NK-92 (cell line): ENCODE results near the gene MACROD2.

Experiments used
- DNase-seq: peaks from one replicate; lab custom pipeline; 2025; ENCODE audit not compliant: unreplicated experiment; lab: John Stamatoyannopoulos, UW

MACROD2 gene

DNA sequence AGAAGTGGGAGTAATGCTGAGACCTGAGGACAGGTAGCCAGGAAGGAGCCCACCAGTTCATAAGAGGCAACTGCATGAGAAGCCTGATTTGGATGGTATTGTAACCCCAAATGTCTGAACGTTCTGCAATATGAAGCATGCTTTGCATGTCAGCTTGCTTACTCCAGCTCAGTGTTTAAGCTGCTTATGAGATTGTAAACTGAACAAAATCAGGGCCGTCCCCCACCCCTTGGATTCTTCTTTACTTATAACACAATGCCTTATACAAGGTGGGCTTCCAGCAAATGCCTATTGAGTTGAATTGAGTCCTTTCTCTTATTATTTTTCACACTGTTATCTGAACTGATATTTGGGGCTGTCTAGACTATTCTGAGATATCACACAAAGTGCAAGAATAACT lies 1816.6 kb downstream of the MACROD2 start:
- no peak for DNase-seq

DNA sequence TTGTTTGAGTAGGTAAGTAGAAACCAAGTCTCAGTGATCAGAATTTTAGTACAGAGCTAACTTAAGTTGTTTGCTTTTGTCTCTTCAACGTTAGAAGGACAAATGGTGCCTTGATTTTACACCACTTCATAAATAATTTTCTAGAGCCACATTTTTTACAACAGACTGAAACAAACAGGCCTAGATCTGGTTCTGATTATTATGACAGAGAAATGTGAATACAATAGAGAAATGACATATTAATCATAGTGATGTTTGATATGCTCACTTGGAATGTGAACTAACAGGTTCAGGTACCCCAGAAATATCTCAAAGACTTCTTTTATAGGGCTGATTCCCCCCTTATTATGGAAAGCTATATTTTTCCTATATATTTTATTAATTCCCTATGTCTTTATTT lies 1817.4 kb downstream of the MACROD2 start:
- DNase-seq = no peak

DNA sequence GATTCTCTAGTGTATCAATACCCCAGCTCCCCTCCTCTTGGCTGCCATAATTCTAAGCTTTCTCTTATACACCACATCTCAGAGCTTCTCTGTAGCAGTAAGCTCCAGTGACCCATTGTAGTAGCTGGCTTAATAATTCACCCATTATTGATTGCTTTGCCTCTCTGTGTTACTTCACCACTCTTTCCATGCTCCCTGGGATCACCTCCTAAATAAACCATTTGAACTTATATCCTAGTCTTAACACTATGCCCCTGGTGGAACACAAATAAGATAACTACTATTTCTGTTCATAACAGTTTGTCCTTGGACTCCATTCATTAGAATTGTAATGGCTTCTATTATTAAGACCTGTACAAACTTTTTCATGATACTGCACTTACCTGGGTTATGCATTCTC lies 1819.0 kb downstream of the MACROD2 start:
- DNase-seq = no peak

DNA sequence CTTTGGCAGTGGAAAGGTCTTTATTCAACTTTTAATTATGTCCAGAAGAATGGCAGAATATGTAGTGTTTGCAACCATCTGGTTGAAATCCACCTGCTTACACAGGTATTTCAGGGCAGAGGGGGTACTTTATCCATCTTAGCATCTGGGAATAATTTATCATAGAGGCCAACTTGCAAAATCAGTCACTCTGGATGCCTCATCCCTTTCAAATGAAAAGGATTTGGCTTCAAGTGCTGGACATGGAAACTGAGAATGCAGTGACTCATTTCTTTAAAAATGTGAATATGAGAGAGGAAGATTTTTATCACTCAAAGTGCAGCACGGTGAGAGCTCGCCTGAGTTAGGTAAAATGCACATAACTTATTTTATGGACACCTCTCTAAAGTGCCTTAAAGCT lies 1819.6 kb downstream of the MACROD2 start:
- DNase-seq = no peak

DNA sequence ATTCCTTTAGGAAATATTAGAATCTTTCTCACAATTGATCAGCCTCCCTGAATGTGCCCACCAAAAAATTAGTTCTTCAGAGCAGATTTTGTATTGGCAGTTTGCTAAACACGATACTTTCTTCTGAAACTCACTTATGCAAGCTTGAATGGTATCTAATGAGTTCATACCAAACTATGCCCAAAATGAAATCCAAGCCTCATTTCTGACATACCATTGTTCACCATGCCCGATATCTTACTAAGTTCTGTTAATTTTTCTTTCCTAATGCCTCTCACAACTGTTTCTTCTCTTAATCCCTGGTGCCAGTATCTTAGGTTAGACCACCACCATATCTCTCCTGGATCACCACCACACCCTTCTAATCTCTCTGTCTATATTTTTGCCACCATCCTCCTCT lies 1822.0 kb downstream of the MACROD2 start:
- DNase-seq = no peak

DNA sequence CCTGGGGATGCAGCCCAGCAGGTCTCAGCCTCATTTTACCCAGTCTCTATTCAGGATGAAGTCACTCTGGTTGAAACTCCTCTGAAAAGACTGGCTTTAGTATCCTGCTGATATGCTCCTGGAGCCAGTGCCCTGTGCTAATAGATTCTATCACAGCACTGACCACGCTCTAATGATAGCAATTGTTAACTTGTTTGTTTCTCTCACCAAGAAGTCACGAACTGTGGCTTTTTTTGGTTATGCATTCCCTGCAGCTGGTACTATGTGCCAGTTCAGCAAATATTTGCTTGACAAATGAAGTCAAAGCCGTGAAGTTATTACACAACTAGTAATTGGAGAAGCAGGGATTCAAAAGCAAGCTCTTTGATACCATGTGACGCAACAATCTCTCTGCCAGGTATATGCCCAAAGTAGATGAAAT lies 1823.3 kb downstream of the MACROD2 start:
- DNase-seq = no peak

DNA sequence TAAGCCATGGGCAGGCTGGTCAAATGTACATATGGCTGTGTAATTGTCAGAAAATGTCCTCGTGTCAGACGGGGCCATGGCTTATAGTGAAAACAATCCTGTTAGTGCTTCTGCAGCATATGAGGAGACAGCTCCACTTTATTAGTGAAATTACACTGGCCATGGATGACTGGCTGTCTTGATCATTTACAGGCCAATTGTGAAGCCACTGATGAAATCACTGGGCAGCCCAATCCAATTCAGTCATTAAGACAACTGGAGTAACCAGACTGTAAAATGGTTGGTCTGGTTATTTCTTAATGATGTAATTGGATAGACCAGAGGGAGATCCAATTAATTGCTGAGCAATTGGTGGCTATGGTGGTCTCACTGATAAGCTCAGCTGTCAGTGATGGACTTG lies 1828.4 kb downstream of the MACROD2 start:
- DNase-seq = no peak

DNA sequence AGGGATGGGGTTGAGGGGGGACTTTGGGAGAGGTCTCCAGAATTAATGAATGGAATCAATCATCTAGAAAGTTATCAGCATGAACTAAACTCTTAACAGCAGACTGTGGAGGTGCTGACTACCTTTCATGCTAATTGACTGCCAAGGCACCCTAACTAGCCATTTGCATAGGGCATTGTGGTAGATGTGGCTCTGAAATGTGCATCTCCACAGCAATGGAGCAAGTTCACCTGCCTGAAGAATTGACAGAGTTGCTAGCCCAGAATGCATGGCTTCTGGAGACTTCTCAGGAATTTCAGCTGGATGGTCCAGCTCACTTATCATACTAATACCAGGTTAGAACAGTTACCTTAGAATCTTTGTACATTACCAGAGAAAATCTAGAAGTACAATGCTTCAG lies 1832.3 kb downstream of the MACROD2 start:
- DNase-seq = no peak

DNA sequence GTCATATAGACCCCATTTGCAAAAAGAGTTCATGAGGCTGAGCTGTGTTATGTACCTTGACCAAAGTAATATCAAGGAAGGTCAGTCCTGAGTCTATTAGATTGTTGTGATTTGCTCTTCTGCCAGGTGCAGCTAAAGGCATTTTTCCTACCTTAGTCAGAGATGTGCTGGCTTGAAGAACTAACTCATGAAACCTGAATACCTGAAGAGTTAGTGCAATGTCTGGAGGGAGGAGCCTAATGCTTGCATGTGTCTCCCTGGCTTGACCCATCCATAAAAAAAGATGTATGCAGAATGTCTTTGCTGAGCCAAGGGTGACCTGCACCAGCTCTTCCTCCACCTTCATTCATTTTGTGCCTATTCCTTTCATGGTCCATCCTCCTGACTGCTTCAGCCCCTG lies 1835.9 kb downstream of the MACROD2 start:
- no peak for DNase-seq

DNA sequence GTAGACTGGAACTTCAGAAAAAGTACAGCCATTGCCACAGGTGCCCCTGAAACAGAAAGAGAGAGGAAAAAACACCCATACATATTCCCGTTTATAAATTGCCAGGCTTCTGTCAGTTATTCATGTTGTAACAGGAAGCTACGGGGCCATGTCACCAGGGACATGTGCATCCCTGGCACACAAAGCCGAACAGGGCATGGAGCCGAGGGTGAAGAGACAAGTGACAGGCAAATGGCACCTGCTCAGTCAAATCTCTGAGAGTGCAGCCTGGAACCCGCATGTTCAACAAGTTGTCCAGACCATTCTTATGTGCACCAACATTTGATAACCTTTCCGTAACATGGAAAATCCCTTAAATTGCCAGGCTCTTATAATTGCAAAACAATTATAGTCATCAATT lies 1837.2 kb downstream of the MACROD2 start:
- no peak for DNase-seq

DNA sequence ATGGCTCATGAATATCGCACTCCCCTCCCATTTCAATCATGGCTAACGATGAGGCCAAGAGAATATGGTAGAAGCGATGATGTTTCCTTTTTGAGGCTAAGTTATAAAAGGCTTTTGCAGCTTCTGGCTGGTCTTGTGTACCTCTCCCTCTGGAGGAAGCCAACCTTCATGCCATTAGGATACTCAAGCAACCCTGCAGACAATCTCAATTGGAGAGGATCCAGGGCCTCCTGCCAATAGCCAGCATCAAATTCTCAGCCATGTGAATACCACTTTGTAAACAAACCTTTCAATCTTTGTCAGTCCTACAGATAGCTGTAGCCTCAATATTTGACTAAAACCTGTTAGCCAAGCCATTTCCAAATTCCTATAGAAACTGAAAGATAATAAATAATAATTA lies 1839.5 kb downstream of the MACROD2 start:
- no peak for DNase-seq

DNA sequence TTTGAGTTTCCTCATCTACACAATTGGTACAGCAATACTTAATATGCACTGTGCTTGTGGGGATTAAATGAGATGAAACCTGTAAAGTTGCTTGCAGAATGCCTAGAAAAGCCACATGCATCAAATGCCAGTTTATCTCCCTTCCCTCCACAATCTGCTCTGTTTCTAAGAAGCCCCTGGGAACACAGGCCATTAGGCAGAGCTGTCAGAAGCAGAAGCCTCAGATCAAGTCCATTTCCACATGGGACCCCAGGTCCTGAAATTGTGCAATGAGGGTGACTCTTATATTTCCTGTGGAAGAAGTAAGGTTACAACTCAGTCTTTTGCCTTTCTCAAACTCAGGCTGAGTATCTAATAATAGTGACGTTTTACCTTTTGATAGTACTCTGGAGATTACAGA lies 1840.5 kb downstream of the MACROD2 start:
- DNase-seq = no peak

DNA sequence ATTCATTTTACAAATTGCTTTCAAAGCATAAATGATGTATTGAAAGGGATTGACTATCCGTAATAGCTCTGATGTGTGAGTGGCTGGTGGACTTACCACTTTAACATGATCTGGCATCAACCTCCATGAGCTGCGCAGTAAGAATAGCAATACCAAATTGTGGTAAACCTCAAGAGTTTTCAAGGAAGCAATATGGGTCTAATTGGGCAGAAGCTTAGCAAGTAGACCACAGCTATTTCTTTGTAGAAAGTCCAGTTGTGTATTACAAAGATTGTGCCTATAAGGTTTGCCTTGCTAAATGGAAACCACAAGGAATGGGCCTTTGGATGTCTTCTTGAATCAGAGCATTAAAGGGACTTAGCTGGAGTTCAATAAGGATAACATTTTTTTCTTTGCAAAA lies 1841.3 kb downstream of the MACROD2 start:
- DNase-seq = no peak

DNA sequence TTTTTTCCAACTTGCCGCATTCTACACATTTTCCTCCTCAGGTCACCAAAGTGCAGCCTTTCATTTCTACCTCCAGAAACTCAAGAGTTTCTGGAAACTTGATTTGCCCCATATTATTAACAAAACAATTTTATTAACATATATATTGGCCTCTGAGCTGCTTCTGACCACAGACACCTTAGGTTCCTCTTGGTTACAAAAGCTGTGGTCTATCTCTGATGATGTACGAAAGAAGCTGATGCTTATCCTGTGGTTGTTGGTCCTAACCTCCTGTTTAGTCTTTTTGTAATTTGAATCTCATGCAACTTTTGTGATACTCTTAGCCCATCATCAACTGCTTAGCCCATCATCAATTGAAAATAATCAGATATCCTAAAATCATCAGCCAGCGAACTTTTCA lies 1842.2 kb downstream of the MACROD2 start:
- DNase-seq = no peak

DNA sequence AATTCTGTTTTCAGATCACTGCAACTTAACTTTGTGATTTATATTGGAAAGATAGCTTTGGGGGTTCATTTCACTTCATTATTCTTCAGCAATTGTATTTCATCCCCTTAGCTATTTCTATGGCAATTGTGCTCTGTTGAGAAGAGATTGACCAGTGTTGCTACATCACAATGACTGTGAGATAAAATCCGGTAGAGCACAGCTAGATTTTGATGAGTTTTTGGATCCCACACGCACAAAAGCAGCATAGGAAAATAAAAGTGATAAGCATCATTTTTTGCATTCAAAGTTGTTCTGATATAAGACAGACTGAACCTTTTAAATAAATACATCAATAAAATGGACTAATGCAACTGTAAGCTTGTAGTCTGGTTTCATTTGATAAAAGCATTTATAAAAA lies 1843.2 kb downstream of the MACROD2 start:
- DNase-seq = no peak

DNA sequence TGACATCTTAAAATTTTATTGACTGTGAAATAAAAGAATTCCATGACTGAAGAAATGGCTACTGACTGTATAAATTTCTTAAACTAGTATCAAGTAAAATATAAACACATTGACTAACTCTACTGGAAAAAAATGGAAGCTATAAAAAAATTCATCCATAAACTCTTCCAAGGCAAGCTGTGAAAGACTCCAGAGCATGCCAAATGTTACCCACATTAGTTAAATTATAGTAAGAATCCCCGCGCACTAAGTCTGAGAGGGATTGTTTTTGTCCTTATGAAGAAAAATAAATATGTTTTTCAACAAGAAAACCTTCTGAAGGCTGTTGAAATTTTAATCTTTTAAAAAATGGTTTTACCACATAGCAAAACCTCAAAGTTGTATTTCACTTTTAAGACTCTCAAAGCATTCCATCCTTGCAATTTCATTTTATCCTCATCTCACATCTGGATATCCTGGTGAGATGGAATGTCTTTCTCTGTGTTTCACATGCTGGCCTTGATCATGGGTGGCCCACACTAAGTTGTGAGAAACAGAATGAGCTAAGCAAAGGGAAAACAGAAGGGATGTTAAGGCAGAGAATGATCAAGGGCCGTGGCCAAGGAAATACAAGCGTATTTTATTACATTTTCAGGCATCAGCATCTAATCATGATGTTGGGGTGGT lies 1845.5 kb downstream of the MACROD2 start:
- DNase-seq = no peak

DNA sequence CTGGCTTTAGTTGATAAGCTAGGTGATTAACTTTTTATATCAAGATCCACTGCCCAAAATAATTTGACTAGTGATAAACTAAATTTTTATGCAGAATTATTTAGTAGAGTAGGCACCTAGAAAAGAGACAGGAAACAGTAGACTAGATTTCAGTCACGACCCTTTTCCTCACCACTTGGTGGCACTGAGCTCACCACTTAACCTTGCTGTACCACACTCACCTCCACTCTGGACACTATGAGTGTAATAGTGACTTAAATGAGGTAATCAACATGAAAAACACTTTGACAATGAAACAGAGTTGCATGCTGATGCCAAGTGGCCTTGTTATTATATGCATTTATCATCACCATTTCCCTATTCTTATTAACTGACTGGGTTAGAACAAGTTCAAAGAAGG lies 1847.6 kb downstream of the MACROD2 start:
- DNase-seq = no peak

DNA sequence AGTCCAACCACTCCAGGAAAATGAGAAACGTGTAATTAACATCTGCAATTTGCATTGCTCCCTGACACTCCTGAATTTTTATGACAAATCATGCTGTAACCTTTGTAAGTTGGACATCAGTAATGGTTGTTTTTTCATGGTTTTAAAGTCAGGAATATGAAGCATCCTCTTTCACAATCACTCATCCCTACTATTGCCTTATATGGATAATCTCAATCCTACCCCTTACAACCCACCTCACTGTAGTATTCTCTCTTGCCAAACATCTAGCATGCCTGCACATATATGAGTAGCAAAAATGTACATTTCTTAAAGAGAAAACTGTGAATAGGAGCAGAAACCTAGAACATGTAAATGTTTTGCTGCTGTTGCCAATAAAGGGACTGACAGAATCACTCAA lies 1848.5 kb downstream of the MACROD2 start:
- no peak for DNase-seq

DNA sequence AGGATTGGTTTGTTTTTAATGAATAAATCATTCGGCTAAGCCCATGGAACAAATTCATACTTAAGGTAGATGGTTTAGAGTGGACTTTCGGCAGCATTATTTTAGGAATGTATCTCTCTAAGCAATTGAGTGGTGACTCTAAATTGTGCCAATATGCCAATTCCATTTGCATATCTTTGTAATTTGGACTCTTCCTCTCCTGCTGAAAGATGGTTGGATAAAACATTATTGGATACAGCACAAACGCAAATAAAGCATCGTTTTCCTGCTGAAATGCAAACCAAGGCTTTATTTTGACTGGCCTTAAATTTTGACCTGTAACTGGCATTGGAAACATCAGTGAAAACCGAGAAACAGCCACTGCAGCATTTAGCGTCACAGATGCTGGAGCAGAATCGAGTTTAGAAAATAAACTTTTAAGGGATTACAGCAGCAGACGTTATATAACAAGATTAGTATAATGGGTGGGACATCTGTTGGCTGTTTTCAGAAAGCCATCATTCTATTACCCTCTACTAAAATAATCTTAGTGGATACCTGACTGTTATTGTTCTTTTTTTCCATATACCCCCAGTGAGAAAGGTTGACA lies 1852.0 kb downstream of the MACROD2 start:
- no peak for DNase-seq

DNA sequence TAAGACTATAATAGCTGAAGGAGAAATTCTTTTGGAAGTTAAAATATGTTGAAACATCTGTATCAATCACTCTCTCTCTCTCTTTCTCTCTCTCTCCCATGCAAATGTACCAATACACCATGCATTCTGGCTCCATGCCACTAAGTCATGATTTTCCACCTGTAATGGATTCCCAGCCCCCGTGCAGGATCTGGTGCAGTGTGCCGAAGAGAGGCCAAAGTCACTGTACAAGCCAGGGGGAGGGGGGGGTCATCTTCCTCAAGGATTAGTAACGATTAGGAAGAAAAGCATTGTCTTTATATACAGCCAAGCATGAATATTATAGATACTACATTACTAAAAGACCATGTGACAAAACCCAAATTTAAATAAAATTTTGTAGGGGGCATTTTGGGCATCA lies 1852.8 kb downstream of the MACROD2 start:
- DNase-seq = no peak

DNA sequence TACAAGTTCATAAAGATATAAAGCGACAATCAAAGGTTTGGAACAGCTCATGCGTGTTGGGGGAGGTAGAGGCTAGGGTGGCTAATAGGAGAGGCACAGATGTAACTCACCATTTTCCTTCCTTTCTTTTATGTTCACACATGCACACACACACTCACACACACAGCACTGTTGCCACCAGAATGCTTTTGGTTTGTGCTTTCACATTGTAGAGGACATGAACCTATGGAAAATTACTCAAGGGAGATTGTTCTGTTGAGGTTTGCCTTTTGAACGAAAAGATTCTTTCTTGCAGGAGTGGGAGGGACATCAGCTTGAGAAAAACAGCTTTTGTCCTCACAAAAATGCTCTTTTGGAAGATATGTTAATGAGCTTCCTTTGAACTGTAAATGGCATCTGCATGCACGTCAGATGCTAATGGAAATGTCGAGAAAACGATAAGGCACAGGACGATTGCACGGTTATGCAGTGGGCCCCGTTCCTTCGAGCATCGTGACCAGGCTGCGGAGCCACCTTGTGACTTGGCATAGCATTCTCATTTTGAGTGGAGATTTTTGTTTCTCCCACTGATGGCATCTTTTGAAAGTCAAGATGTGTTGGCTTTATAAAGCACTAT lies 1853.8 kb downstream of the MACROD2 start:
- DNase-seq = no peak

DNA sequence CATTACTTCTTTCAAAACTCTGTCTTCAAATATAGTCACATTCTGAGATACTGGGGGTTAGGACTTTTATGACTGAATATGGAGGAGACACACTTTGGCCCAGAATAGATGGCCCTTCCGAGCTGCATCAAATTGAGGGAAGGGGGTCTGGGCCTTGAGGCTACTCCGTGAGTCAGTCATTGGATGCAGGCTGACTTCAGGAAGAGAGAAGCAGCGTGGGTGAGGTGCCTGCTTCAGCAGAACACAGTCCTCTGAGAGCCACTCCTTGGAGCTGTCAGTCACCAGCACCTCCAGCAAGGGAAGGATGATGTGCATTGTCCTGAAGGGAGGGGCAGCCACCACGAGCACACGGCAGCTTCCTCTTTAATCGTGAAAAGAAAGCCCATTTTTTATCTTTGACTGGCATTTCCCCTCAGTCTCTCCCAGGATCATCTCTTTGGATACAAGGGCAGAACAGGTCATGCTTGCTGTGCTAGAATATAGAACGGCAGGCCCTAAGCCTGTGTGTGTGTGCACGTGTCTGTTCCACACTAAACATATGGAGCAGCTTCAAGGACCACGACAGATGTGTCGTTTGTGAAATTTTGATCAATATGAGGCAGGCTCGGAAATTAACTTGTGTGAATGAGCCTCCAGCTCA lies 1856.4 kb downstream of the MACROD2 start:
- DNase-seq = no peak
